HG03045 (cell line): ENCODE results near the gene MIDN.

Experiments
- ATAC-seq: cut with Tn5 transposase; IDR thresholded peaks from one replicate; pipeline ENCODE4 v1.9.1; 2021; ENCODE audit warnings: mild to moderate bottlenecking, moderate library complexity; ENCODE audit not compliant: unreplicated experiment

Gene MIDN

DNA sequence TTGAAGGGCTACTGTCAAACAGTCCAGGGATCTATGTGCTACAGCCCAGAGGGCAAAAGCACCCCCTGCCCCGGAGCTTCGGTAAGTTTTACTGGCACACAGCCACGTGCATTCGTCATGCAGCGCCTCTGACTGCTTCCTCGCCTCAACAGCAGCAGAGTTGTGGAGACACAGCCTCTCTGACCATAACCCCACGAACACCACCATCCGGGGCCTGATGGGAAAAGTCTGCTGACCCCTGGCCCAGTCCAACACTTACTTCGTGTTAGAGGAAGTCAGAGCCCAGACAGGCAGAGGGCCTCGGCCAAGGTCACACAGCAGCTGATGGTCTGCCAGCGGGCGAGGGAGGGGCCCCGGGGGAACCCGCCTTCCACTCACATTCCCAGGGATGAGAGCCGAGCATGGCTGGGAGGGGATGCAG, 15.7 kb upstream of the MIDN start:
- ATAC-seq: no peak

DNA sequence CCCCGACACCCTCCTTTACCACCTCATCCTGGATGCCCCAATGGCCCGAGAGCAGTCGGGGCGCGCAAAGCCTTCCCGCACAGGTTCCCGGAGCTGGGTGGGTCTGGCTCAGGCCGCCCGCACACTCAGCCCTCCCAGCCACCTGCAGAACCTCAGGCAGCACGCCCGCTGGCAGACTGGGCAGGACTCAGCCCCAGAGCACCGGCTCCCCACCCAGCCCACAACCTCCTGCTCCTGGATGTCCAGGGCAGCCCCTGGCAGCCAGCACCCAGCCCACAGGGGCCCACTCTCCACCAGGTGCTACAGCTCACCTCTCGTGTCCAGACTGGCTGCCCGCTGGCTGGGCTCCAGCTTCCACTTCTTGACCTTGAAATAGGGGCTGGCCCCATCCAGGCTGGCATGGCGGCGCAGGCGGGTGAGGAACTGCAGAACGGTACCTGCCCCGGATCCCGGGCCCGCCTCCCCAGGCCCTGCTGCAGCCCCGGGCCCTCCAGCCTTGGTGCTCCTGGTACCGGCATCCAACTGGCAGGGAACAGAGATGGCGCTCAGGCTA, 15.2 kb upstream of the MIDN start:
- no peak for ATAC-seq

DNA sequence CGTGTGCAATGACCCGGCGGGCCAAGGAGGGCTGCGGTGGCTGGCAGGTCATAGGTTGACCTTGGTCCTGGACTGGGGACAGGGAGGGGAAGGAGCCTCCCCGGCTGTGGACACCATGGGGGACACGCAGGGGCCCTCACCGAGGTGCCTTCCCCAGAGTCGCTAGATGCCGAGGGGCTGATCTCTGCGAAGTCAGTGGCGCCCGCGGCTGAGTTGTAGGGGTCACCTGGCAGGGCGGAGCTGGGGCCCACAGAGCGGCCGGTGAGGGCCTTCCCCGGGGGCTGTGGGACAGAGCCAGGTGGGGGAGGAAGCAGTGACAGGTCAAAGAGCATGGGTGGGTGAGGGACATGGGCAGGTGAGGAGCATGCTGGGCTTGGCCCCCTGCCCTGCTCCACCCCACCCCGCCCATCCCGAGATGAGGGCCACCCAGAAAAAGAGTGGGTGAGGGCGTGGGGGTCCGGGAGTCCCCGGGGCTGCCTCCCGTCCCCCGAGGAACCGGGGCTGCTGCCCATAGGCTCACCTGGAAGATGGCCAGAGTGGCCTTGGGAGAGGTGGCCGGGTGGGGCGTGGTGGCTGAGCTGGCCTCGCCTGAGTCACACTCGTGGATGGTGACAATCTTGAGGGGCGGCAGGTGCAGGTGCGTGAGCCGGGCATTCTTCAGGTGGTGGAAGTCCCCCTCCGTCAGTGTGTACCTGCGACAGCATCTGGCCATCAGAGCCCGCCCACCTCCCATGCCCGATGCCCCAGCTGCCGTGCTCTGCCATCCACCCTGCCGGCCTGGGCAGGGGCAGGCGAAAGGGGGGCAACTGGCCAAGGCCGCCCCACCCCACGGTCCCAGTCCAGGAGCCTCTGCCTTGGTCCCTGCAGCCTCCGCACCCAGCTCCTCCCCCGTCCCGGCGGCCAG, 14.1 kb upstream of the MIDN start:
- ATAC-seq: no peak

DNA sequence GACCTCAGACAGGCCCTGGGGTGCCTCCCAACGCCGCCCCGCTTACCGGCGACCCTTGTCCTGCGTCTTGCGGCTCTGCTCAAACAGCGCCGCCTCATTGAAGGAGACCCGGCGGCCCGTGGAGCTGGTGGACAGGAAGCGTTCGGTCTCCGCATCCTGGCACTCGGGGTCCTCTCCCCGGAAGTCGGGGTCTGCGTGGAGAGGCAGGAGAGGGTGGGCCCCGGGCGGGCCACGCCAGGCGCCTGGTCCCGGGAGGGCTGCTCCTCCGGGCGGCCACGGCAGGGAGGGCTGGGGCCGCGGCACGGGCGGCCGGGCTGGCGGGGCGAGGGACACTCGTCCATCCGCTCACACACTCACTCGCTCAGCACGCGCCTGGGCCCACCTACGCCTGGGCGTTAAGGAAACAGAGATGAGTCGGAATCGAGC, 13.4 kb upstream of the MIDN start:
- no peak for ATAC-seq

DNA sequence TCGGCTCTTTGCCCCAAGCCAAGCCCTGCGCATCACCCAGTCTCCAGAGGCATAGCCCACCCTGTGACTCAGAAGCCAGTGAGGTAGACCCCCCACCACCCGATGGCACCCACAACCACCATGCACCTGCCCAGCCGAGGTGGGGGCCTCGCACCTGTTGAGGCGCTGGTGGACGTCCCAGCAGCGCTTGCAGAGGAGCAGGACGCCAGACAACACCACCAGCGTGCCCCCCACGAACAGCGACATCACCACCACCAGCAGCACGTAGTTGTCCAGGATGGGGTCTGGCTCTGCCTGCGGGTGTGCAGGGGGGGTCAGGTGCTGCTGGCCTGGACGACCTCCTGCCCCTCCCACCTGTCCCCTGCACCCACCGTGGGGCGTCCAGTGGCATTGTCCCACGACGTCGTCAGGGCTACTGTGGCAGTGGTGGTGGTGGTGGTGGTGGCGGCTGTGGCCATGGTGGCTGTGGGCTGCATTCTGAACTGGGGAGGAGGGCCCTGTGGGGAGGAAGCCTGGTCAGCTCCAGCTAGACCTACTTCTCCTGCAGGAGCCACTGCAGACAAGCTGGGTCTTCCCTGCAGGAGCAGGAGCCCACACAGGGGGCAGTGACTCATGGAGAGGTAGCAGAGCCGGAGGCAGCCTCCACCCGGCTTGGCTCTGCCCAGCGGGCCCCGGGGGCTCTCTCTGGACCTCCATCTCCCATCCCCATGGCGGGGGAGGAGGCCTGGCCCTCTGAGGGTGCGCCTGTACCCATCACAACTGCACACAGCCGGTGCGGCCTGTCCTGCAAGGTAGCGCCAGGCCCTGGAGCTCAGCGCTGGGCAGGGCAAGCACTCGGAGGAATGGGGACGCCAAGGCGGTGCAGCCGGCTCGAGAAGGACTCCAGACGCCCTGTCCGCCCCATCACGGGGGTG, 12.5 kb upstream of the MIDN start:
- no peak for ATAC-seq

DNA sequence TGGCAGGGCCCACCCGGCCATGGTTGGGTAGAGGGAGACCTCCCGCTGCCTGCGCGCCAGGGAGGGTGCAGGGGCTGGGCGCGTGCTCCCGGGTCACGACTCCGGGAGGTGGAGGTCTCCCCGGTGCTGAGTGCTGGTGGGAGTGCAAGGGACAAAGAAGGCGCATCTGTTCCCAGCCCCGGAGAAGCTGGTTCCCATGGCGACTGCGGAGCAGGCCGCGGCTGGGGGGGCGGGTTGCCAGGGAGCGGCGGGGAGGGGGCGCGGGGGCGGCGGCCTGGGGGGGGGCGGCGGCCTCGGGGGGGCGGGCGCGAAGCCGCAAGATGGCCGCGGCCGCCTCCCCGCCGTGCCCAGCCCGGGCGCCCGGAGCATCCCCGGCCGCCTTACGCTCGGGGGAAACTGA, 11.8 kb upstream of the MIDN start:
- no peak for ATAC-seq

DNA sequence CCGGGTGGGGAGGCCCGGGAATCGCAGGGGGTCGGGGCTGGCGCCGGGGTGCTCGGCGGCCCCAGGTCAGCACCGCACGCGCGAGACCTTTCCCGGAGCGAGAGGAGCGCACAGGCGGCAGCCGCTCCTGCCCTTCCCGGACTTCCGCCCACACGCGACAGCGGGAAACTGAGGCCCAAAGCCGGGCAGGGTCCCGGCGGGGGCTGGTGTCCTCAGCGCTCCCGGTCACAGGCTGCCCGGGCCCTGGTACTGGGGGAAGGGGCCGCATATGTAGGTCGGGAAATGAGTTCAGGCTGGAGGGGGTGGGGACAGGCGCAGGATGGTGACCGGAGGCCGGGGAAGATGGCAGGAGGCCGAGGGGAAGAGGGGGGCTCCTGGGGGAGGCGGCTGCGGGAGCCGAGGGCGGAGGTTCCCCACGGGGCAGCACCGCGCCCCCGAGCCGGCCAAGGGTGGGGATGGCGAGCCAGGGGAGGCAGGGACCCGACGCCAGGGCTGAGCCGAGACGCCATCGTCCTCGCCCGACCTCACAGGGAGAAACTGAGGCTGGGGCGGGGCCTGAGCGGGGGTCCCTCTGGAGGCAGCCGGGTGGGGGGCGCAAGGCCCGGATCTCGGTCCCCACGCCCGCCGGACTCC, 11.2 kb upstream of the MIDN start:
- ATAC-seq: no peak

DNA sequence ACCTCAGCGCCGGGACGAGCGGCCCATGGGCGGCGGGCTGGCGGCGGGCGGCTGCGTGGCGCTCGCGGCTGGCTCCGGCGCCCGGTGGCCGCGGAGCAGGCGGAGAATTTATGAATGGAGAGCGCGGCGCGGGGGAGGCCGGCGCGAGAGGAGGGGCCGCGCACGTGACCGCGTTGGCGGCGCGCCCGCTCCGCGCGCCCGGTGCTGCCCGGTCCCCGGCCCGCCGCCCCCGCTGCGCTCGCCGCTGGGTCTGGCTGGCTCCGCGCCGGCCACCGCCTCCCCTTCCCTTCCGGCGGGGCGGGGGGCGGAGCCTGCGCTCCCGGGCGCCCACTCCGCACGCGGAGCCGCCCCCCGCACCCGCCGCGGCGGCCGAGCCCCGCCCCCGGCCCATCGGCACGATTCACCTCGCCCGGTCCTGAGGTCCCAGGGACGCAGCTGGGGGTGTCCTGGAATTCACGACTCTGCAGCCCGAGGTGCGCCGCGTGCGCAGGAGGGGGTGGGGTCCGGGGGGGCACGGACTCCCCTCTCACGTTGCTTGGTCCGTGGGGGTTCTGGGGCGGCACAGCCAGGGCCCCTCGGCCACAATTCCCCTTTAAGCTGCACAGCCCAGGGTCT, 10.5 kb upstream of the MIDN start, which contains the start of gene CBARP:
Gene CBARP (minus strand): TSS at position 252 of the 615 bp plus-strand sequence. CDS start 1,905 bp downstream, outside the sequence.
- ATAC-seq: no peak

DNA sequence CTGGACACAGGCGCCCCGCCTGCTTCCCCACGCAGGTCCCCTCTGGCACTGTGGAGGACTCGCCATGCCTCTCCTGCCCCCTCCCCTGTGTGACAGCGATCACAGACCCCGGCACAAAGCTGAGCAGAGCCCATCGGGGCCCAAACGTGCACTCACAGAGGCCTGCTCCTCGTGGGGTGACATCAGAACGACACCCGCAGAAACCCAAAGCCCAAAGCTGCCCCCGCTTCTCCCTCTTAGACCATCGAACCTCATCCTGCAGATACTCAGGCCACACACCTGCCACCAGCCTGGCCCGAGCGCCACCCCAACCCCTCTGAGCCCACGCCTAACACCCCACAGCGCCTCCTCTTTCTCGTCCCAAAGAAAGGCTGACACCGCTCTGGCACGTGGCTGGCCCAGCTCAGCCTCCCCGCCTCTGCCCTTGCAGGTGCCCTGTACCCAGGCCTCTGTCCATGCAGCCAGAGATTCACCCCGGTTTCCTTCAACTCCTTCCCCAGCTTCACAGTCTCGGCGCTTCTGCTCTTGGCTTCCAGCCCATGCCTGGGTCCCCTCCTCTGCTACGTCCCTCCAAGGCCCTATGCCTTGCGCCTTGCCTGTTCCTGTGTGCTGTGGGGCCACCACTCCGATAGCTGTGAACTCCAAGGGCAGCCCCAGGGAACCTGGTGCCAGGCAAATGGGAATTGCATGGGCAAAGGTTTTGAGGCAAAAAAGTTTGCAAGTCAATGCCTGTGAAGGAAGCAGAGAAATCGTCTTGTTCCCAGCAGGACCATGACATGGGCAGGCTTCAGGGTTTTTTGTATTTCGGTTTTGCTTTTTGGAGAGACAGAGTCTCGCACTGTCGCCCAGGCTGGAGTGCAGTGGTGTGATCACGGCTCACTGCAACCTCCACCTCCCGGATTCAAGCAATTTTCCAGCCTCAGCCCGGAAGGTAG, 9.7 kb upstream of the MIDN start:
- no peak for ATAC-seq

DNA sequence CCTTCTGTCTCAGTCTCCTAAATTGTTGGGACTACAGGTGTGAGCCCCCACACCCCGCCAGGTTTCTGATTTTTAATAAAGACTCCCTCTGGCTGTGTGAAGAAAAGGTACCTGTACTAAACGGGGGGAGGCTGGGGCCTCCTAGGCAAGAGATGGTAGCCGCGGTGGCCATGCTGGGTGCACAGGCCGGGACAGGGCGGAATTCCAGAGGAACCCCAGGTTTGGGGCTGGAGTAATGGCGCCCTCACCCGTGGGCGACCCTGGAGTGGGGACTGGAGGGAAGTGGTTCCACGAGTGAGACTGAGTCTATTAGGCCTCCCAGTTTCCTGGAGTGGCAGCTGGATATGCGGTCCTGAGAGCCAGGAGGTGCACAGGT, 9.0 kb upstream of the MIDN start:
- ATAC-seq: no peak

DNA sequence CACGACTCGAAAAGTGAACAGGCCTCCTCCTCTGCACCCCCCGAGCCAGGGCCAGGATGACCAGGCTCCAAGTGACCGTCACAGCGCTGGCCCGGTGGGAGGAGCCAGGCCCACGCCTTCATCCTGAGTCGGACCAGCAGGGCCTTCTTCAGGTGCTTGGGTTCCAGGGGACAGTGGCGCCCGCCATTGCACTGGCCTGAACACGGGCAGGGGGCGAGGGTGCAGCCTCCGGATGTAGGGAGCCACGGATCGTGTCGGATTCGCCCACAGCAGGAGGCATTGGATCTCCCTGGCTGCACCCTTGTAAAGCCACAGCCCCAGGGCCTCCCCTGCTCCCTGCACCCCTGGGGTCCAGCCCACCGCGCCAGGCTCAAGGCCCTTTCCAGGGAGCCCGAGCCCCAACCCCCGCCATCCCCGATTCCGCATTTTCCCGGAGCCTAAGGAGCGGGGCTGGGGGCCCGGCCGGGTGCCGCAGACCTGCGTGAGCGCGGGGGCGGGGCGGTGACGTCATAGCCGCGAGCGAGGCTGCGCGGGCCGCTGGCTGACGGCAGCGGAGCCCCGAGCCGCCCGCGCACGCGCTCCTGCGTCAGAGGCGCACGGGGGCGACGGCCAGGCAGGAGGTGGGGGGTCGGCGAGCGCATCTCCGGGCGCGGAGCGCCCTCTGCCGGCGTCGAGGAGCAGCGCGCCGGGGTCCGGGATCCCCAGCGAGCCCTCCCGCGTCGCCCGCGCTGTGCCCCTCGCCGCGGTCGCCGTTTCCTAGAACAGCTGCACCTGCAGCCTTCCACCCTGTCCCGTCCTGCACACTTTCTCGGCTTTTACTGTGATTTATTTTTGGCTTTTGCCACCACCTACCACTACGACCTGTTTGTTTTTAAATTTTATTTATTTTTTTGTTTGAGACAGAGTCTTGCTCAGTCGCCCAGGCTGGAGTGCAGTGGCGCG, 8.3 kb upstream of the MIDN start:
- ATAC-seq: peak; percentile 34

DNA sequence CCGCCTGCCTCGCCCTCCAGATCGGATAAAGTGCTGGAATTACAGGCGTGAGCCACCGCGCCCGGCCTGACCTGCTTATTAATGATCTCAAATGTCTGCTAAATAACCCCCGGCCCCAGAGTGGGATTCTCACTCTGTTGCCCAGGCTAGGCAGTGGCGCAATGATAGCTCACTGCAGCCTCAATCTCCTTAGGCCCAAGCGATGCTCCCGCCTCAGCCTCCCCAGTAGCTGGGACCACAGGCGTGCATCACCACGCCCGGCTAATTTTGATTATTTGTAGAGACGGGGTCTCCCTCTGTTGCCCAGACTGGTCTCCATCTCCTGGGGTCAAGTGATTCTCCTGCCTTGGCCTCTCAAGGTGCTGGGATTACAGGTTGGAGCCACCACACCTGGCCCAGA, 7.5 kb upstream of the MIDN start:
- ATAC-seq: no peak

DNA sequence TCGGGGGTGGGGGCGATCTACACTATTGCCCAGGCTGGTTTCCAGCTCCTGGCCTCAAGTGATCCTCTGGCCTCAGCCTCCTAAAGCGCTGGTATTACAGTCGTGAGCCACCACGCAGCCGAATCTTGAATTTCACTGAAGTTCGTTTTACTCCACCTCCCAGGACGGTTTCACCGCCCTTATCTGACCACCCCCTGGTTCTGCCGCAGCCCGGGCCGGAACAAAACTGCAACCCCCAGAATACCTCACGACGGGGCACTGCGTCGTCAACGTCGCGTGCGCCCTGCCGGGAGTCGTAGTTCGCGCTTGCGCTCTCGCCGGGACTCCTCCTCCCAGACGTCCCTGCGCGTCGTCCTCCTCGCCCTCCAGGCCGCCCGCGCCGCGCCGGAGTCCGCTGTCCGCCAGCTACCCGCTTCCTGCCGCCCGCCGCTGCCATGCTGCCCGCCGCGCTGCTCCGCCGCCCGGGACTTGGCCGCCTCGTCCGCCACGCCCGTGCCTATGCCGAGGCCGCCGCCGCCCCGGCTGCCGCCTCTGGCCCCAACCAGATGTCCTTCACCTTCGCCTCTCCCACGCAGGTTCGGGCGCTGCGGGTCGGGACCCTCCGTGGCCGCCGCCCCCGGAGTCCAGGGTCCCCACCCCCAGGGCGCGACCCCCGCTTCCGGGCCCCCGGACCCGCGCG, 6.8 kb upstream of the MIDN start, which contains the start of gene ATP5F1D:
Gene ATP5F1D (plus strand): TSS at position 335 of the 679 bp plus-strand sequence. CDS start 100 bp downstream, at position 435.
- no peak for ATAC-seq

DNA sequence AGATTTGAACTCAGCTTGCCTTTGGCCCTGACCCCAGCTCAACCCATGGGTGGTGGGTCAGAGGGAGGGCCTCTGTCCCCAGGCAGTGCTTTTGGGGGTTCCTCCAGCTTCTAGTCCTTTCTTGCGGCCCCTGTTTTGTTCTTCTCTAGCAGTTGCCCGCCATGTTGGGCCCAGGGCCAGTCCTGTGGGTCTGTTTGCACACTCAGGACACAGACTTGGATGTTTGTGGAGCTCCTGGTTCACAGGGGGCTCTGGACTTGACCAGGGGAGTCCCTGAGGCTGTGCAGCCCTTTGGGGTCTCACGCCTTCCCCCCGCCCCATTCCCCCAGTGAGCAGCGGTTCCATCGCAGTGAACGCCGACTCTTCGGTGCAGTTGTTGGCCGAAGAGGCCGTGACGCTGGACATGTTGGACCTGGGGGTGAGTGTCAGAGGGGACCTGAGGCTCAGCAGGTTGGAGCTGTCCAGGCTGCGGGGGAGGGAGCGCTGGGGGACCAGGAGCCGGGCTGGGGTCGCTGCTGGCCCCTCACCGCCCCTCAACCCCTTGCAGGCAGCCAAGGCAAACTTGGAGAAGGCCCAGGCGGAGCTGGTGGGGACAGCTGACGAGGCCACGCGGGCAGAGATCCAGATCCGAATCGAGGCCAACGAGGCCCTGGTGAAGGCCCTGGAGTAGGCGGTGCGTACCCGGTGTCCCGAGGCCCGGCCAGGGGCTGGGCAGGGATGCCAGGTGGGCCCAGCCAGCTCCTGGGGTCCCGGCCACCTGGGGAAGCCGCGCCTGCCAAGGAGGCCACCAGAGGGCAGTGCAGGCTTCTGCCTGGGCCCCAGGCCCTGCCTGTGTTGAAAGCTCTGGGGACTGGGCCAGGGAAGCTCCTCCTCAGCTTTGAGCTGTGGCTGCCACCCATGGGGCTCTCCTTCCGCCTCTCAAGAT, 4.4 kb upstream of the MIDN start:
- no peak for ATAC-seq

DNA sequence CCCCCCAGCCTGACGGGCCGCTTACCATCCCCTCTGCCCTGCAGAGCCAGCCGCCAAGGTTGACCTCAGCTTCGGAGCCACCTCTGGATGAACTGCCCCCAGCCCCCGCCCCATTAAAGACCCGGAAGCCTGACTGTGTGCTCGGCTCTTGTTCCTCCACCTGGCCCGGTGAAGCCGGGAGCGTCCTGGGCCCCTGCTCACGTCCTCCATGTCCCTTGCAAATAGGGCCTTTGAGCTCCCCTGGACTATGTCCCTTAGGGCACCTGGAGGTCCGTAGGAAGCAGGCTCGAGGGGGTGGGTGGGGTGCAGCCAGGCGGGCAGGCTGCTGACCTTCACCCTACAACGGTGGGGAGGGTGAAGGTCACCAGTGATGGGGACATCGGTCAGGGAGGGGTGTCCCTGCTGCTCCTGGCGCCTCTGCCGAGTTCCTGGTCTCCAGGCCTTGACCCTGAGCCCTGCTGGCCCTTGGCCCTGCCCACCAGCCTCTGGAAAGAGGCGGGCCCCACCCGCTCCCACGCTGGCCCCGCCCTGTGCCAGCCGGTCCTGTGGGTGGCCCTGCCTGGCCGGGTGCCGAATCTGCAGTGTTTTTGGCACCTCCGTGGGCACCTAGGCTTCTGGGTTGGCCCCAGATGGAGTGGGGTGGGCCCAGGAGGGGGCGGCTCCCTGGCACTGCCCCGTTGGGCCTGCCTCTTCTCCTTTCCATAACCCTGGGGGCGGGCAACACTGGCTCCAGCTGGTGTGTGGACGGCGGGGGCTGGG, 3.5 kb upstream of the MIDN start:
- no peak for ATAC-seq
